ENCODE results near the gene CCHCR1. TPM values are rescaled to one million over a fixed set of nuclear protein-coding genes. Genes with fewer than 3 reads are reported as not detected.

CCHCR1 gene
- total RNA-seq, 1 donor from 2014 or later = 36.8 TPM

DNA sequence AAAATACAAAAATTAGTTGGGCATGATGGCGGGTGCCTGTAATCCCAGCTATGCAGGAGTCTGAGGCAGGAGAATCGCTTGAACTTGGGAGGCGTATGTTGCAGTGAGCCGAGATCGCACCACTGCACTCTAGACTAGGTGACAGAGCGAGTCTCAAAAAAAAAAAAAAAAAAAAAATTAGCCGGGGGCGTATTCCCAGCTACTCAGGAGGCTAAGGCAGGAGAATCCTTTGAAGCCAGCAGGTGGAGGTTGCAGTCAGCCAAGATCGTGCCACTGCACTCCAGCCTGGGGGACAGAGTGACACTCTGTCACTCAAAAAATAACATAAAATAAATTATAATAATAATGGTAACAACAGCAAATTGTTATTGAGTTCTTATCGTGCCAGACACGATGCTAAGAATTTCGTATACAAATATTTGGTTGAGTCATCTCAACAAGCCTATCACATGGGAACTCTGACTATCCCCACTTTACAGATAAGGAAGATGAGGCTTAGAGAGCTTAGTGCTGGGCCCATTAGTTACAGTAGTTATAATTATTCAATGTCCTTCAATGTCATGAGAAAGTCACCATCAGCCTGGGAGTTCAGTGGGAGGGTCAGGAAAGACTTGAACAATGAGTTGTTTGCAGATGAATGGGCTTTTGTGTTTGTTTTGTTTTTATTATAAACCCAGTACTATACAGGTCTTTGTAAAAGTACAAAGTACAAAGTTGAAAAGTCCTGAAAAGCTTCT lies 64.7 kb downstream of the CCHCR1 start:
- Mint-ChIP-seq H3K4me3 (no peak overlapping the region), H3K9me3 (no peaks in the 10 kb centered on the region), H3K27ac (no peak overlapping the region), H3K36me3 (no peaks in the 10 kb centered on the region), H3K27me3 (peaks cover 8% of the 10 kb centered on the region), H3K4me1 (ENCODE audit: unreplicated experiment) (no peaks in the 10 kb centered on the region)
- TF ChIP-seq CTCF (conservative IDR thresholded peaks at IDR 0.05) = no peak
- DNase-seq (ENCODE audit: extremely low spot score, unreplicated experiment) = no peak

Other genes starting within 250 kb of the CCHCR1 start
- gene GTF2H4, start 249.6 kb downstream of the CCHCR1 start, total RNA-seq (ENCODE audit: low replicate concordance) = 40.8 and 78.7 TPM in 2 replicates
- 43.8 and 79.4 TPM in 2 replicates for gene VARS2, start 243.6 kb downstream of the CCHCR1 start, total RNA-seq (ENCODE audit: low replicate concordance)
- 2.7 and 3.6 TPM in 2 replicates for gene SFTA2, start 225.6 kb downstream of the CCHCR1 start, total RNA-seq (ENCODE audit: low replicate concordance)
- gene MUCL3, start 216.8 kb downstream of the CCHCR1 start, total RNA-seq (ENCODE audit: low replicate concordance) = 0.31 and 3.5 TPM in 2 replicates
- gene MUC21, start 174.1 kb downstream of the CCHCR1 start, total RNA-seq (ENCODE audit: low replicate concordance) = 0.43 and 0.65 TPM in 2 replicates
- gene MUC22, start 147.3 kb downstream of the CCHCR1 start, total RNA-seq (ENCODE audit: low replicate concordance) = 1.6 and 4.9 TPM in 2 replicates
- gene C6orf15, start 45.2 kb downstream of the CCHCR1 start, total RNA-seq (ENCODE audit: low replicate concordance) = not detected in 2 replicates
- gene PSORS1C1, start 43.0 kb downstream of the CCHCR1 start, total RNA-seq (ENCODE audit: low replicate concordance) = not detected in 2 replicates
- not detected in 2 replicates for gene CDSN, start 37.4 kb downstream of the CCHCR1 start, total RNA-seq (ENCODE audit: low replicate concordance)
- not detected in 2 replicates for gene PSORS1C2, start 18.7 kb downstream of the CCHCR1 start, total RNA-seq (ENCODE audit: low replicate concordance)
- gene TCF19, start 787 bp upstream of the CCHCR1 start, total RNA-seq (ENCODE audit: low replicate concordance) = 8.9 and 18.9 TPM in 2 replicates
- gene POU5F1, start 12.9 kb upstream of the CCHCR1 start, total RNA-seq (ENCODE audit: low replicate concordance) = not detected in 2 replicates
- 188 and 347 TPM in 2 replicates for gene HLA-C, start 114.3 kb upstream of the CCHCR1 start, total RNA-seq (ENCODE audit: low replicate concordance)
- 53.9 and 116 TPM in 2 replicates for gene HLA-B, start 199.4 kb upstream of the CCHCR1 start, total RNA-seq (ENCODE audit: low replicate concordance)
- gene MICA, start 245.8 kb upstream of the CCHCR1 start, total RNA-seq (ENCODE audit: low replicate concordance) = 9.0 and 10.7 TPM in 2 replicates

Data from type B pancreatic cell (in vitro differentiated cells).